AG04449 (cell line): Measurements from ENCODE around the gene OBSL1.
A peak's percentile ranks its signal among the peaks of the same experiment; 100 is the strongest.

Source experiments
- CTCF ChIA-PET: fragments of 350-600 bp; formaldehyde crosslinking; extraction: SDS; loops from one replicate; lab custom pipeline; 2021; ENCODE audit warnings: antibody characterized with exemption; lab: Yijun Ruan, JAX
- POLR2A ChIA-PET: fragments of 400-600, 350-600 bp; formaldehyde crosslinking; extraction: SDS; loops from one replicate; lab custom pipeline; 2020; ENCODE audit warnings: antibody characterized with exemption, inconsistent platforms; lab: Yijun Ruan, JAX
- DNase-seq: peaks from one replicate; pipeline ENCODE4 v3.0.0-alpha.2; 2010; ENCODE audit warnings: low read depth, low spot score
- H3K4me3 ChIP-seq: 2 replicates; pipeline ENCODE4 v1.5.1; 2011; ENCODE audit warnings: low read depth, mild to moderate bottlenecking, control low read depth, low read length
- CTCF ChIP-seq: IDR thresholded peaks from one replicate; pipeline ENCODE4 v1.5.1; 2011; ENCODE audit warnings: mild to moderate bottlenecking, moderate library complexity, low read length, control low read depth, inconsistent platforms; ENCODE audit not compliant: insufficient read depth; ENCODE audit errors: missing control alignments

Gene OBSL1

GRCh38 chr2:219560037-219560892 is 11.1 kb downstream of the OBSL1 start:
- TF ChIP-seq CTCF, result peak; percentile 69
- CTCF ChIA-PET, result interaction anchor here (0.6 to 5.7 kb wide), 42 partner anchors 10 to 172 kb away, joined by 3 to 72 read pairs (median 6); partner anchors contain the start of genes CHPF, INHA, OBSL1 and STK11IP
- no peak overlapping the region for H3K4me3 ChIP-seq
- POLR2A ChIA-PET, result no interaction called here
- DNase-seq, result no peak

- DNase-seq, result no peak
- no peak overlapping the region for H3K4me3 ChIP-seq
- TF ChIP-seq CTCF, result no peak
- ChIA-PET CTCF (interaction anchor here (0.6 to 5.7 kb wide), 38 partner anchors 9 to 171 kb away, joined by 3 to 72 read pairs (median 6); partner anchors contain the start of genes INHA, OBSL1 and STK11IP), POLR2A (no interaction called here)
Observed at GRCh38 chr2:219559156-219559915, 12.0 kb downstream of the OBSL1 start.

GRCh38 chr2:219557791-219558785 is 13.3 kb downstream of the OBSL1 start:
- CTCF ChIA-PET, result interaction anchor here (1.4 to 2.6 kb wide), 2 partner anchors 17 to 132 kb away, joined by 7 to 9 read pairs; no protein-coding TSS in a partner anchor
- no peak for TF ChIP-seq CTCF
- no peak overlapping the region for H3K4me3 ChIP-seq
- POLR2A ChIA-PET, result interaction anchor here (1.1 to 1.6 kb wide), 2 partner anchors 13 to 39 kb away, joined by 4 read pairs; partner anchors contain the start of genes OBSL1 and STK11IP
- DNase-seq, result no peak

DNA sequence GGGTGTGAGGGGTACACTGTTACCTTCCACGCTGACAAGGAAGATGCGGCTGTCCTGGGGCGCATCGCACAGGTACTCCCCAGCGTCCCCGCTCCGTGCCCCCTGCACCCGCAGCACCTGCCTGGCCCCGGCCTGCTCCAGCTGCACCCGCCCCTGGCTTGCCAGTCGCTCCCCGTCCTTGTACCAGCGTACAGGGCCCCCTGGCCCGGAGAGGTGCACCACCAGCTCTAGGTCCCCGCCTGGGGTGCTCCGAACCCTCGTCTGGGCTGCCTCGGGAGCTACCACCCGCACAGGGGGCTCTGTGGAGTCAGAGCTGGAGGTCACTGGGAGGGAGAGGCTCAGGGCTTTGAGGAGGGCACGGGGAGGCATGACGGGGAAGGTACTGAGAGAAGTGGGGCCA is 14.0 kb downstream of the OBSL1 start:
- no peak overlapping the region for H3K4me3 ChIP-seq
- TF ChIP-seq CTCF, result no peak
- ChIA-PET CTCF (interaction anchor here (1.4 to 2.6 kb wide), 2 partner anchors 16 to 132 kb away, joined by 7 to 9 read pairs; no protein-coding TSS in a partner anchor), POLR2A (interaction anchor here (1.0 to 1.6 kb wide), 2 partner anchors 12 to 40 kb away, joined by 3 to 4 read pairs; partner anchors contain the start of gene STK11IP)
- no peak for DNase-seq

DNA sequence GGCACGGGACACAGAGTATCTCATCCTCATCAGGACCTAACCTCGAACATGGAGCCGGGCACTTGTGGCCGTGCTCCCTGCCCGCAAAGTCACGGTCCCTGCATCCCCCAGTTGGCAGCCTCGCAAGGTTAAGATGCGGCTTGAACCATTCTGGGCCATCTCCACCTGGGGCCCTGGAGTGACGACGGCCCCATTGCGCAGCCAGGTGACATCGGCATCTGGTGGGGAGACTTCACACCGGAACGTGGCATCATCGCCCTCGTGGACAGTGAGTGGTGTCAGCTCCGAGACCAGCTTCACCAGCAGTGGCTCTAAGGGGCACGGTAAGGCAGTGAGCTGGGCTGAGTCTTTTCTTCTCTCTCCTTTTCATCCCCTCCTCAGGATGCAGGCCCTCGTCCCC is 14.9 kb downstream of the OBSL1 start:
- no peak overlapping the region for H3K4me3 ChIP-seq
- ChIA-PET POLR2A (interaction anchor here (1.0 kb wide), 1 partner anchor 11 kb away, joined by 3 read pairs; no protein-coding TSS in a partner anchor), CTCF (interaction anchor here (2.6 kb wide), 1 partner anchor 15 kb away, joined by 9 read pairs; no protein-coding TSS in a partner anchor)
- no peak for TF ChIP-seq CTCF
- no peak for DNase-seq
